ENCODE results near the gene WDR35.

Gene WDR35

GRCh38 chr2:19870792-19871191, 119.1 kb downstream of the WDR35 start:
- DNase-seq (ENCODE audit: low read depth, low spot score), result no peak

- DNase-seq (ENCODE audit: low read depth, low spot score), result peak; percentile 51
Observed at GRCh38 chr2:19868701-19869580, 121.0 kb downstream of the WDR35 start.

GRCh38 chr2:19868224-19868623, 121.7 kb downstream of the WDR35 start:
- no peak for DNase-seq (ENCODE audit: low read depth, low spot score)

- DNase-seq (ENCODE audit: low read depth, low spot score), result no peak
Observed at GRCh38 chr2:19866771-19867170, 123.1 kb downstream of the WDR35 start.

- no peak for DNase-seq (ENCODE audit: low read depth, low spot score)
Observed at GRCh38 chr2:19865151-19865550, 124.8 kb downstream of the WDR35 start.

GRCh38 chr2:19864381-19864780, 125.5 kb downstream of the WDR35 start:
- DNase-seq (ENCODE audit: low read depth, low spot score), result no peak

- DNase-seq (ENCODE audit: low read depth, low spot score), result peak; percentile 30
Observed at GRCh38 chr2:19863303-19864041, 126.4 kb downstream of the WDR35 start.

GRCh38 chr2:19861813-19862212, 128.1 kb downstream of the WDR35 start:
- no peak for DNase-seq (ENCODE audit: low read depth, low spot score)

Data from activated naive CD8-positive, alpha-beta T cell treated with anti-CD3 and anti-CD28 coated beads, Interleukin-2, amount 50 U/mL, for 16 hours (primary cell).